ENCODE data around the gene TOMM7.
"Not testable (repeated sequence)": the region's sequence is repeated elsewhere in the genome, so short reads cannot be mapped to it uniquely, and the experiment has no call there.

The TOMM7 gene

DNA sequence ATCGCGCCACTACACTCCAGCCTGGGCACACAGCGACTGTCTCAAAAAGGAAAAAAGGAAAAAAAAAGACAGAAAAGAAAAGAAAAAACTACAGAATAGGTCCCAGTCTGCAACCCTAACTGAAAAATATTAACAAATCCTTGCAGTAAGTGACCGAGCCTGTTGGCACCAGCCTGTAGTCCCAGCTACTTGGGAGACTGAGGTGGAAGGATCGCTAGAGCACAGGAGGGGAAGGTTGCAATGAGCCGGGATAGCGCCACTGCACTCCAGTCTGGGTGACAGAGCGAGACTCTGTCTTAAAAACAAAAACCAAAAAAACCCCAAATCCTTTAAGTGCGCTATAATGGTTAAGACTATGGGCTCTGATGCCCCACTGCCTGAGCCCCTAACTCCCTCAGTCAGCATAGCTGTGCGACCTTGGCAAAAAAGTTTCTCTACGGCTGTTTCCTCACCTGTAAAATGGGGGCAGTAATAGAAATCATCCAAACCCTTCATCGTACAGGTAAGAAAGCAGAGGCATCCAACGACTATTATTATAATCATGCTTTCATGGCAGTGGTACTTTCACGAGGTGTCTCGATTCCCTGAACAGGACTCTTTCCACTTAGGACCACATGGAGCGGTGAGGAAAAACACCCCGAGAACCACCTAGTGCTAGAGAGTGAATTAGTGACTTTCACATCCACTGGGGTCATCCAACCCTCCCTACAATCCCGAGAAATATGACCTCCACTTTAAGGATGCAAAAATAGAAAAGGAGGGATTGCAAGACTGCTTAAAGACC lies 755 bp downstream of the TOMM7 start:
- no peak for DNase-seq (ENCODE audit: low read depth in 1 of 2, low spot score in 1 of 2)

GRCh38 chr7:22819476-22819875 lies 3.2 kb downstream of the TOMM7 start:
- DNase-seq (ENCODE audit: low read depth in 1 of 2, low spot score in 1 of 2) = no peak

- no peak for DNase-seq (ENCODE audit: low read depth in 1 of 2, low spot score in 1 of 2)
Observed at GRCh38 chr7:22814261-22815208, 8.1 kb downstream of the TOMM7 start.

DNA sequence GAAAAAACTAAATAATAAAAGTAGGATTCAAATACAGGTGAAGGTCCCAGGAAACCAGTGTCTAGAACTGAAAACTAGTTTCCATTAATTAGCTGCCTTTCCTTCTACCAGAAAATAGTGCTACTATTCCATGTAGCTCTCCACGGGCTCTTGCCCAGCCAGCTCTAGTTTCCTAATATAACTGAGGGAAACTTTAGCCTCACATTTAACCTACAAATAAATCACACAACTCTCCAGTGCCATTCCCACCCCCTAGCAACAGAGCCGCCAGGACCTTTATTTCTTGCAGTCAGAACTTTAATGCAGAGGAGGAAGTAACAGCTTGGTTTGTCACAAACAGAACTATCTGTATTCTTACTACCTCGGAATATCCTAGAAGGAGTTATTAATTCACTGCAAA lies 10.3 kb downstream of the TOMM7 start:
- no peak for DNase-seq (ENCODE audit: low read depth in 1 of 2, low spot score in 1 of 2)

- DNase-seq (ENCODE audit: low read depth in 1 of 2, low spot score in 1 of 2) = no peak
Observed at GRCh38 chr7:22811746-22812280, 10.8 kb downstream of the TOMM7 start.

- DNase-seq (ENCODE audit: low read depth in 1 of 2, low spot score in 1 of 2) = no peak
Observed at GRCh38 chr7:22810843-22811242, 11.8 kb downstream of the TOMM7 start.

GRCh38 chr7:22809902-22810642 lies 12.6 kb downstream of the TOMM7 start:
- DNase-seq (ENCODE audit: low read depth in 1 of 2, low spot score in 1 of 2) = no peak

DNA sequence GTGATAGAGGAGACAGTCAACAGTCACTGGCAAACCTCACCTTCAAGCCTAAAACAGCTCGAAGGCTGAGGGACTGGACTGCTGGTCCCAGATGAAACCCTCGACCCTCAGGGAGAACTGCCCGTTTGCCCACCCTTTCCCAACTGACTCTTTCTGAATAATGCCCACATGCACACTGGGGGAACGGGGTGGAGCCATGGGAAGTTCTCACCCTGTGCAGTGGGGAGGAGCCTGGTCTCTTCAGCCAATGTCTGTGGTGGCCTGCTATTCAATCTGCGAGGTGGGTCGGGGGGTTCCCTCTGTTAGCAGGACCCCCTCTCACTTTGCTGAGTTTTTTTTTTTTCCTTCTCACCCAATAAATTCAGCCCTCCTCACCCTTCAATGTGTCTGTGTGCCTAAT lies 14.5 kb downstream of the TOMM7 start:
- no peak for DNase-seq (ENCODE audit: low read depth in 1 of 2, low spot score in 1 of 2)

DNA sequence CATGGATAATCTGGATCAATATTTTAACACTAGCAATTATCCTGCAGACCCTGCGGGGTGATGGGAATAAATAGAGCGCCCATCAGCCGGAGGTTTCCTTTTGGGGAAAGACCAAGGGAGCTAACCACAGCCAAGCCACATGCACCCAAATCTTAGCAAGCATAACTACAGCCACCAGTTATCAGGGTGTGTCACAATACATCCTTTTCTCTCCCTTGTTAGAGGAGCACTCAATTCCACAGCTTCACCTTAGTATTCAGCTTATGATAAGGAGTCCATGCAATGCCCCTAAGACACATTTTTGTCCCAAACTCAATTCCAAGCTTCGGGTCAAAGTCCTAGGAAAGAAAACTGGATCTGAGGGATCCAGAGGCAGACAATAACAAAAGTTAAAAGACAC lies 15.9 kb downstream of the TOMM7 start:
- no peak for DNase-seq (ENCODE audit: low read depth in 1 of 2, low spot score in 1 of 2)

GRCh38 chr7:22805227-22805626 lies 17.4 kb downstream of the TOMM7 start:
- DNase-seq (ENCODE audit: low read depth in 1 of 2, low spot score in 1 of 2) = no peak

- DNase-seq (ENCODE audit: low read depth in 1 of 2, low spot score in 1 of 2) = not testable (repeated sequence)
Observed at GRCh38 chr7:22802831-22803230, 19.8 kb downstream of the TOMM7 start.

DNA sequence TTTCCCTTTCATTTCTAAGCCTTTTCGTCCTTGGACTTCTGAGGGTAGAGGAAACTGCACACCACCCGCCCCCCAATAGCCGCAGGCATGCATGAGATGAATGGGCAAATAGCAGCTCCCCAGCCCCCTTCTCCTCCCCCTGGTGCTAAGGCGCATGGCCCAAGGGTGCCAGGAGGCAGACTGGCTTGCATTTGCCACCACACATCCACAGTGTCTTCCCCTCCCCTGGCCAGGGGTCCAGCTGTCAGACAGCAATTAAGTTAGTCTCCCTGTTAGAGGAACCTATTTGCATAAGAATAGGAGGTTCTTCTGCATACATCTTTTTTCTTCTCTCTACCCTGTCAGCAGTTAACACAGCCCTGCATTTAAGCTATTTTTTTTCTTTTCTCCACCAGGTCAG lies 20.2 kb downstream of the TOMM7 start:
- DNase-seq (ENCODE audit: low read depth in 1 of 2, low spot score in 1 of 2) = no peak

DNA sequence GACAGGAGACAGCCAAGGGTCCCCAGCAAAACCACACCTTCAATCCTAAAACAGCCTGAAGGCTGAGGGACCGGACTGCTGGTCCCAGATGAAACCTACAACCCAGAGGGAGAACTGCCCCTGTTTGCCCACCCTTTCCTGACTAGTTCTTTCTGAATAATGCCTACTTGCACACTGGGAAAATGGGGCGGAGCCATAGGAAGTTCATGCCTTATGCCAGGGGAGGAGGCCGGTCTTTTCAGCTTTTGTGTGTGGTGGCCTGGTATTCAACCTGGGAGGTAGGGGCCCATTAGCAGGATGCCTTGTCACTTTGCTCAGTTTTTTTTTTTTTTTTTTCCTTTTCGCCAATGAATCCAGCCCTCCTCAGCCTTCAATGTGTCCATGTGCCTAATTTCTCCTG lies 20.7 kb downstream of the TOMM7 start:
- DNase-seq (ENCODE audit: low read depth in 1 of 2, low spot score in 1 of 2) = no peak

GRCh38 chr7:22799633-22800032 lies 23.0 kb downstream of the TOMM7 start:
- no peak for DNase-seq (ENCODE audit: low read depth in 1 of 2, low spot score in 1 of 2)

- DNase-seq (ENCODE audit: low read depth in 1 of 2, low spot score in 1 of 2) = no peak
Observed at GRCh38 chr7:22793593-22794462, 28.8 kb downstream of the TOMM7 start.

GRCh38 chr7:22791204-22792158 lies 31.2 kb downstream of the TOMM7 start:
- DNase-seq (ENCODE audit: low read depth in 1 of 2, low spot score in 1 of 2) = no peak

- DNase-seq (ENCODE audit: low read depth in 1 of 2, low spot score in 1 of 2) = not testable (repeated sequence)
Observed at GRCh38 chr7:22790640-22791039, 32.0 kb downstream of the TOMM7 start.

GRCh38 chr7:22787951-22788350 lies 34.7 kb downstream of the TOMM7 start:
- DNase-seq (ENCODE audit: low read depth in 1 of 2, low spot score in 1 of 2) = no peak

DNA sequence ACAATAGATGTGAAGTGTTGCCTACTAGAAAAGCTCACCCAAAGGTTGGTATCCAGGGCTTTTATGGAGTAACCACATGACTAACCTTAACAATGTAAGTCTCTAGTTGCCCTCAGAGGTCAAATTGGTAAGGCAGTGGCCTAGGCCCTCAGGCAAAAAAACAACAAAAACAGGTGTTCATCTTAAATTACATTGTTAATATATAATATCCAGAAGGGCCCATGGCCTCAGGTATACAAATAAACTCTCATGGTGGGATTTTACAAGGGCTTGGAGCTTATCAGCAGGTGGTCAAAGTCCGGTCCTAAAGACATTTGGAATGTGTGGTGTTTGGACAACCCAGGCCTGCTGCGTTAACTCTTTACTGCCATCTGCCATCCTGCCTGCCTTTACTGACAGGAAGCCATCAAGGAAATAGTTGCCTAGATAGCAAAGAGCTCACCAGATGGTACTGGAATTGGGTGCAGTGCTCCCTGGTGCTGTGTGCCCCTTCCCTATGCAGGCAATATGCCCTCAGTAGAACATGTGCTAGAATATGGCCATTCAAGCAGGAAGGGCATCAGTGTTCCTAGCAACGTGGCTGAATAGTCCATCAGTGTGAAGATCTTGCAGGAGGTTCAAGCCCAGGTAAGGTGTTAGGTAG lies 36.2 kb downstream of the TOMM7 start:
- DNase-seq (ENCODE audit: low read depth in 1 of 2, low spot score in 1 of 2) = no peak
